GM12873 (cell line): Measurements from ENCODE around the gene SNAPC4.

Source experiments
- TF ChIP-seq, protein P1 (sequence below): IDR thresholded peaks from 2 replicates; pipeline ENCODE4 v1.5.1; 2012; ENCODE audit warnings: low read depth, mild to moderate bottlenecking, moderate library complexity, low read length, control low read depth; ENCODE audit not compliant: insufficient read depth; ENCODE audit errors: missing control alignments

SNAPC4 gene

DNA sequence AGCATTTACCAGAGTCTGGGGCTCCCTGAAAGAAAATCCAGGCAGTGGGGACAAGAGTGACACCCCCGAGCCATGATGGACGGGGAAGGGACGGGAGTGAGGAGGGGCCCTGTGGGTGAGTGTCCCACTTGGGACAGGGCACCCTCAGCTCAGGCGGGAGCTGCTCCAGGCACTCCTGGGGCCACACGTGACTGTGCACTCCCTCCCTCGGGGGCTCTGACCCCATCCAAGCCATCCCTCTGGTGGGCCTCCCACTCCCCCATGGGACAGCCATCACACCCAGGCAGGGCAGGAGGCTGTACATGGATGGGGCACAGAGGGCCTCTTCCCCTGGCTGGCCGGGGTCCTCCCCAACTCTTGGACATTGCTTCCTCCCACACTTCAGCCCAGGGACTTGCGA, 23.5 kb downstream of the SNAPC4 start:
- TF ChIP-seq, protein P1, sequence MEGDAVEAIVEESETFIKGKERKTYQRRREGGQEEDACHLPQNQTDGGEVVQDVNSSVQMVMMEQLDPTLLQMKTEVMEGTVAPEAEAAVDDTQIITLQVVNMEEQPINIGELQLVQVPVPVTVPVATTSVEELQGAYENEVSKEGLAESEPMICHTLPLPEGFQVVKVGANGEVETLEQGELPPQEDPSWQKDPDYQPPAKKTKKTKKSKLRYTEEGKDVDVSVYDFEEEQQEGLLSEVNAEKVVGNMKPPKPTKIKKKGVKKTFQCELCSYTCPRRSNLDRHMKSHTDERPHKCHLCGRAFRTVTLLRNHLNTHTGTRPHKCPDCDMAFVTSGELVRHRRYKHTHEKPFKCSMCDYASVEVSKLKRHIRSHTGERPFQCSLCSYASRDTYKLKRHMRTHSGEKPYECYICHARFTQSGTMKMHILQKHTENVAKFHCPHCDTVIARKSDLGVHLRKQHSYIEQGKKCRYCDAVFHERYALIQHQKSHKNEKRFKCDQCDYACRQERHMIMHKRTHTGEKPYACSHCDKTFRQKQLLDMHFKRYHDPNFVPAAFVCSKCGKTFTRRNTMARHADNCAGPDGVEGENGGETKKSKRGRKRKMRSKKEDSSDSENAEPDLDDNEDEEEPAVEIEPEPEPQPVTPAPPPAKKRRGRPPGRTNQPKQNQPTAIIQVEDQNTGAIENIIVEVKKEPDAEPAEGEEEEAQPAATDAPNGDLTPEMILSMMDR, result no peak

DNA sequence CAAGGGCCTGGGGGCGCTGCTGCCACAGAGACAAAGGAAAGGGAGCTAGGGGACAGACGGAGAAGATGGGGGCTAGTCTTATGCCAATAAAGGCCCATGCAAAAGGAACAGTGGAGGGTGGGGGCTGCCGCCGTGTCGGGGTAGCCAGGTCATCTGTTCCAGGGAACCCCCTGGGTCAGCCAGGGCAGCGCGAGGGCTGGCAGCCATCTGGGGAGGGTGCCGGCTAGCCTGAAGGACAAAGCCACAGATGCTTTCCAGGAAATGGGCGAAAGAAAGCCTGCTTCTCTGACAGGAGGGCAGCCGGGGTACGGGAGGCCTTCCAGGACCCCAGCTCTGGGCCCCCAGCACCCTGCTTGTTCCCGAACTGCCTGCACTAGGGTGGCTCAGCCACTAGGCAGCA, 24.9 kb downstream of the SNAPC4 start:
- TF ChIP-seq, protein P1, result no peak

DNA sequence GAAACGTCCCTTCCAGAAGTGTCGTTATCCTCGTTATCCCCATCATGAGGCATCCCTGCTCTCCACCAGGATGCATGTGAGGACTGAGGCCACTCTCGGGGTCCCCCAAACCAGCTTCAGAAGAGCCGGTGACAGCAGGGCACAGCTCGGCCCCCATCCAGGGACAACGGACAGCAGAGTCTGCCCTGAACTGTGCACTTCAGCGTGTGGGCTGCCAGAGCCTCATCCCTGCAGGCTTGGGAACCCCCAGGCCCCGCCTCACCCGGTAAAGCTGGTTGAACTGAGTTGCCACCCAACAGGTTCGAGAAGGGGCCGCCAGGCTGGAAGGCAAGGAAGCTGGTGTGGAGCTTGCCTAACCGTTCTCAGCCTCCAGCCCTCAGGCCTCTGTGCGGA, 25.8 kb downstream of the SNAPC4 start:
- TF ChIP-seq, protein P1, result no peak

DNA sequence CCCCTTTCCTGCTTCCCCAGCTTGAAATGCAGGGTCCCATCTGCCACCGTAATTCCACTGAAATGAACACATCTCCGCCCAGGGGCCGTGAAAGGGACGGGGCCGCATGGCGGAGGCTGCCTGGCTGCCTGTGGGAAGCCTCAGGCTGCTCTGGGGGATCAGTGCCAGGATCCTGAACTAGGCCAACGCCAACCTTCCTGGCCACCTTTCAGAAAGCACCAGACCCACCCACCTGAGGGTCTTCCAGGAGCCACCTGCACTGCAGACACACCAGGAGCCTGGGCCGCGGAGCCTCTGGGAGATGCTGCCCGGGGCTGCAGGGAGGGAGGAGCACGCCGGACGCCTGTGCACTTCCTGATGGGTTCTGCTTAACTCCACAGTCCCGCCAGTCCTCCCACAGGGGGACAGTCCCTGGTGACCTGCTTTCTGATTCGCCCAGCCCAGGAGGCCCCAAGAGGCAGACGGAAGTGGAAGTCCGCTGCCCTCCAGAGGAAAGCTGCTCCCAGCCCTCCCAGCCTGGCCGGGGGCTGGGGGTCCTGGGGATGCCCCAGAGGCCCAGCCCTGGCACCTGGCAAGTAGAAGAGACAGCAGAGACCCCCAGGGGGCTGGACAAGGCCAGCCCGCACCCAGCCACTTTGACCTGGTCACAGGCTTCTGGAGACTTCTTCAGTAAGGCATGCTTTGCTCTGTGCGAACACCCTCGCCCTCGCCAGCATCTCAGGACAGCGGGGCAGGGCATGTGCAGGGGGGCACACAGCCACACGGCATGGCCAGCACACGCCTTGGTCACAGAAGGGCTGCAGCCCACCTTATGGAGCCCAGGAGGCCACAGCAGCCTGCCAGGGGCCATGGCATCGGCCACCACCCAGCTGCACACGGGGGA, 26.4 kb downstream of the SNAPC4 start, which contains the start of gene CARD9:
Gene CARD9 (minus strand): TSS at position 370 of the 883 bp plus-strand sequence. CDS start 1,591 bp downstream, outside the sequence.
- TF ChIP-seq, protein P1, result no peak

DNA sequence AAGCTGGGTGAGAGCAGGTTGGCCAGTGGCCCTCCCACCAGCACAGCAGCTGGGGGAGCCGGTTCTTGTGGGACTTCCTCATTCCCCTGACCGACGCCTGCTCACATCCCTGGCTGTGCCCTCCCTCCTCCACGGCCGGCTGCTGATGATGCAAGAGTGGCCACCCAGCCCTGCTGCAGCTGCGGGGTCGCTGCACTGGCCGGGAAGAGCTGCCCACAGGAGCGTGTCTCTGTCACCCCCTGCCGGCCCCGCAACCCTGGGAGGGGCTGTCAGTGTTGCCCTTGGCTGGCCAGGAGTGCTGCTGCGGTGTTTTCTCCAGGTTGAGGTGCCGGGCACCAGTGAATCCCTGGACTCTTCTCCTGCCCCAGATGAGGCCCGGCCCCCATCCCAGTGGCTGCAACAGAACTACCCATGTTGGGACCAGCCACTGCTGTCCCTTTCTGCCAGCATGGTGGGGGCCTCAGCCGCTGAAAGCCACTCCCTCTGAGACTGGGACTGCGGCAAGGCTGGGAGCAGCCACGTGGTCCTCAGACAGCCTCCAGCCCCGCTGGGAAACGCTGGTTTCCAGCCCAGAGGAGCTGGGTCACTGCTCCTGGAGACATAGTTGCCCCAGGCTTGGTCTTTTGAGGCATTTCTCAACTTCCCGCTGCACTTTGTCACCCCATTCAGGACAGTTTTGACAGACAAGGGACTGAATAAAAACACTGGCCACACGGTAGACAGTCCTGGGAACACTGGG, 27.2 kb downstream of the SNAPC4 start:
- TF ChIP-seq, protein P1, result no peak

DNA sequence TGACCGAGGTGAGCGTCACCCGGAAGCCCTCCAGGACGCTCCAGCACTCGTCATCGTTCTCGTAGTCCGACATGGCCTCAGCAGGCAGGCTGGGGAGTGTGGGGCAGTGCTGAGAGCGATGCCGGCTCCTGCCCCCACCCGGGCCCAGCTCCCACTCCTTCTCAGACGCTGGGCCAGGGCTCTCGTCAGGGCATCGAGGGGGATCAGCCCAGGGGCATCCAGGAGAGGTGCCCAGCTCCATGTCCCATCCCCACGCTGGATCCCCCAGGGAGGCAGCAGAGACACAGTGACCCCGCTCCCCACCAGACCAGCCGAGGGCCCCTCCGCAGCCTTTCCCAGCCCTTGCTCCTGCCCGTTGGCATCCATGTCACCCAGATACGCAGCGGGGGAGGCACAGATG, 28.0 kb downstream of the SNAPC4 start:
- TF ChIP-seq, protein P1, result no peak

DNA sequence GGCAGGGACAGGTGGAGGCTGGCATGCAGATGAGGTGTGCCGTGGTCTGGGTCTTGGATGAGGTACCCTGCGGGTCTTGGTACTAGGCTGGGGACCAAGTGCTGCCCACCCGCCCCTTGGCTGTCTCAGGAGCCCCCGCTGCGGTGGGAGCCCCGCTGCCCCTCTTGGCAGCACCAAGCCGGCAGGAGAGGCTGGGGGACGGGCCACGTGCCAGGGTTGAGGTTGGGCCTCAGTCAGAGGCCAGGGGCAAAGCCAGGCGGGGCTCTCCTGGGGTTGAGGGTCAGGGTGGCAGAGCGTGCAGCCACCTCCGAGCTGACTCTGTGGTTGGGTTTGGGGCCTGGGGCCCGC, 28.5 kb downstream of the SNAPC4 start:
- TF ChIP-seq, protein P1, result no peak
